ENCODE measurements around the gene UNKL.
A peak's percentile ranks its signal among the peaks of the same experiment; 100 is the strongest.

Gene UNKL

GRCh38 chr16:1355591-1355990, 58.9 kb downstream of the UNKL start:
- no peak for DNase-seq (ENCODE audit: low read depth in 1 of 2, low spot score in 1 of 2)

- DNase-seq (ENCODE audit: low read depth in 1 of 2, low spot score in 1 of 2): no peak
Observed at GRCh38 chr16:1354815-1355540, 59.5 kb downstream of the UNKL start.

- peak; percentile 72 to 80 for DNase-seq (ENCODE audit: low read depth in 1 of 2, low spot score in 1 of 2)
Observed at GRCh38 chr16:1351582-1352362, 62.7 kb downstream of the UNKL start, which contains the start of the genes GNPTG and TSR3. TSS of gene GNPTG (plus strand) at chr16:1351931. CDS start at chr16:1351966, 35 bp downstream. TSS of gene TSR3 (minus strand) at chr16:1351878. CDS start at chr16:1351804, 74 bp downstream.

GRCh38 chr16:1351215-1351581, 63.3 kb downstream of the UNKL start:
- no peak for DNase-seq (ENCODE audit: low read depth in 1 of 2, low spot score in 1 of 2)

- no peak for DNase-seq (ENCODE audit: low read depth in 1 of 2, low spot score in 1 of 2)
Observed at GRCh38 chr16:1350691-1351090, 63.8 kb downstream of the UNKL start.

- DNase-seq (ENCODE audit: low read depth in 1 of 2, low spot score in 1 of 2): no peak
Observed at GRCh38 chr16:1349951-1350350, 64.6 kb downstream of the UNKL start.

GRCh38 chr16:1349351-1349750, 65.2 kb downstream of the UNKL start:
- DNase-seq (ENCODE audit: low read depth in 1 of 2, low spot score in 1 of 2): no peak

- no peak for DNase-seq (ENCODE audit: low read depth in 1 of 2, low spot score in 1 of 2)
Observed at GRCh38 chr16:1348926-1349325, 65.6 kb downstream of the UNKL start.

- DNase-seq (ENCODE audit: low read depth in 1 of 2, low spot score in 1 of 2): no peak
Observed at GRCh38 chr16:1348441-1348840, 66.1 kb downstream of the UNKL start.

- DNase-seq (ENCODE audit: low read depth in 1 of 2, low spot score in 1 of 2): no peak
Observed at GRCh38 chr16:1347962-1348361, 66.5 kb downstream of the UNKL start.

GRCh38 chr16:1347286-1347855, 67.1 kb downstream of the UNKL start:
- DNase-seq (ENCODE audit: low read depth in 1 of 2, low spot score in 1 of 2): no peak

GRCh38 chr16:1346422-1347285, 67.8 kb downstream of the UNKL start:
- no peak for DNase-seq (ENCODE audit: low read depth in 1 of 2, low spot score in 1 of 2)

GRCh38 chr16:1345651-1346421, 68.7 kb downstream of the UNKL start:
- no peak for DNase-seq (ENCODE audit: low read depth in 1 of 2, low spot score in 1 of 2)

GRCh38 chr16:1345087-1345486, 69.4 kb downstream of the UNKL start:
- DNase-seq (ENCODE audit: low read depth in 1 of 2, low spot score in 1 of 2): no peak

- no peak for DNase-seq (ENCODE audit: low read depth in 1 of 2, low spot score in 1 of 2)
Observed at GRCh38 chr16:1344499-1344898, 70.0 kb downstream of the UNKL start.

GRCh38 chr16:1343428-1344242, 70.9 kb downstream of the UNKL start:
- no peak for DNase-seq (ENCODE audit: low read depth in 1 of 2, low spot score in 1 of 2)

- peak; percentile 85 to 90 for DNase-seq (ENCODE audit: low read depth in 1 of 2, low spot score in 1 of 2)
Observed at GRCh38 chr16:1342526-1343427, 71.7 kb downstream of the UNKL start.
